Measurements from ENCODE around the gene LRRC53. TPM values are rescaled to one million over a fixed set of nuclear protein-coding genes. Genes with fewer than 3 reads are reported as not detected.

LRRC53 gene
- total and polyA plus RNA-seq, 5 donors, result not detected

DNA sequence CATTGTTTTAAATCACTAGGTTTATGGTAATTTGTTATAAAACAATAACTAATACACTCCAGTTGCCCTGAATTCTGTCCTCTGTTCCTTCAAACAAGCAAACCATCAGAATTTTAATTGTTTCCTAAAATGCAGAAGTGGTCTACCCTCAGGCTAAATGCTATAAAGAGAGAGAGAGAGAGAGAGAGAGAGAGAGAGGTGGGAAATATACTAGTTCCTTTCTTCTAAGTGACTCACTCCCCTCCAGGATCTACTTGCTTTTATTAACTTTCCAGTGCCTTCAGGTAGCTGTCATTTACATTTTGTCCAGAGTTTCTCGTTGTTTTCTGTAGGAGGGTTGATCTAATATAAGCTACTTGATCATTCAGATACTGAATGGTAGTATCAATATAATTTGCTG, 26.4 kb downstream of the LRRC53 start:
- H3K4me3 ChIP-seq (ENCODE audit: low read length), result no peak overlapping the region
- no peaks in the 10 kb centered on the region for H3K27me3 ChIP-seq (ENCODE audit: control insufficient read depth, insufficient read depth)
- intact Hi-C loops (cut with DNase I), result no loop called here
- DNase-seq (no peak), ATAC-seq (no peak)
- no peak overlapping the region for H3K27ac ChIP-seq (ENCODE audit: low read length)
- peaks cover 1% of the 10 kb centered on the region for H3K4me1 ChIP-seq (ENCODE audit: control insufficient read depth, insufficient read depth, low read length)
- no peaks in the 10 kb centered on the region for H3K9me3 ChIP-seq (ENCODE audit: control insufficient read depth, low read length)
- WGBS, result 70% methylated on average over 1 of the region's 1 CpG

GRCh38 chr1:74485622-74486021, 26.8 kb downstream of the LRRC53 start:
- H3K4me1 ChIP-seq (ENCODE audit: control insufficient read depth, insufficient read depth, low read length), result peaks cover 1% of the 10 kb centered on the region
- no peaks in the 10 kb centered on the region for H3K9me3 ChIP-seq (ENCODE audit: control insufficient read depth, low read length)
- WGBS, result 80% methylated on average over 3 of the region's 3 CpGs
- H3K27me3 ChIP-seq (ENCODE audit: control insufficient read depth, insufficient read depth), result no peaks in the 10 kb centered on the region
- DNase-seq (no peak), ATAC-seq (no peak)
- H3K4me3 ChIP-seq (ENCODE audit: low read length), result no peak overlapping the region
- no peak overlapping the region for H3K27ac ChIP-seq (ENCODE audit: low read length)
- intact Hi-C loops (cut with DNase I), result no loop called here

DNA sequence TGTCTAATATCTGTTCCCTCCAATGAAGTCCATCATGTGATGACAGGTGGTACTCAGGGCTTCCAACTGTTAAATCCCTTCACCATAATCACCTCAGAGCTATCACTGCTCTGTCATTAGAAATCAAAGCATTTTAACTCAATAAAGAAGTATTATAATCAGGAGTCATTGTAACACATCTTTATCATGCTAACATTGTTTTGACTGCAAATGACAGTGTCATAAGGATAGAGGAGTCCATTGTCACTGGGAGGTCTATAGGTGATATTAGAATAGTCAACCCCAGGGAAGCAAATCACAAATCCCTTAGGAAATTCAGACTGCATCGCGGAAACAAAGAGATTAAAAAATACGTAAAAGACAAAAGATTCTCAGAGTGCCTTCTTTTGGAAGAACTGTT, 30.8 kb downstream of the LRRC53 start:
- DNase-seq (no peak), ATAC-seq (no peak)
- H3K9me3 ChIP-seq (ENCODE audit: control insufficient read depth, low read length), result no peaks in the 10 kb centered on the region
- H3K27me3 ChIP-seq (ENCODE audit: control insufficient read depth, insufficient read depth), result no peaks in the 10 kb centered on the region
- no peaks in the 10 kb centered on the region for H3K4me1 ChIP-seq (ENCODE audit: control insufficient read depth, insufficient read depth, low read length)
- intact Hi-C loops (cut with DNase I), result no loop called here
- 75% methylated on average over 3 of the region's 3 CpGs for WGBS
- H3K27ac ChIP-seq (ENCODE audit: low read length), result no peak overlapping the region
- no peak overlapping the region for H3K4me3 ChIP-seq (ENCODE audit: low read length)

DNA sequence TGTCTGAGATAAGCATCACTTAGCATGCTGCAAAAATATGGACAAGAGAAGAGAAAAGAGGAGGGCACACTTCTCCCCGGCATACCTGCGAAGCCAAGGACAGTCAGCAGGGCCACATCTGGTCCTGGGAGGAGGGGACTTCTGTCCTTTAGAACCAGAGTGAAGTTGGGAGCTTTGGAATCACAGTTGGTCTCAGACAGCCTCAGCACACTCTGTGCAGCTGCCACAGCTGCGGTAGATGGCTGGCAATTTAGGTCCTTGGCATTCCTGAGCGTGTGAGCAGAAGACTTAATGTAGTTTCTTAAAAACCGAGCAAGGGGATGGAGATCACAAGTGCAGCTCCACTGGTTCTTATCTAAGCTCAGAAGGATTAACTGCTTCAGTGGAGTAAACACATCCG, 32.3 kb downstream of the LRRC53 start:
- Histone ChIP-seq H3K9me3 (ENCODE audit: control insufficient read depth, low read length) (no peaks in the 10 kb centered on the region), H3K4me3 (ENCODE audit: low read length) (no peak overlapping the region), H3K4me1 (ENCODE audit: control insufficient read depth, insufficient read depth, low read length) (no peaks in the 10 kb centered on the region), H3K27me3 (ENCODE audit: control insufficient read depth, insufficient read depth) (no peaks in the 10 kb centered on the region), H3K27ac (ENCODE audit: low read length) (no peak overlapping the region)
- DNase-seq (no peak), ATAC-seq (no peak)
- intact Hi-C loops (cut with DNase I), result no loop called here
- WGBS, result 71% methylated on average over 6 of the region's 6 CpGs

DNA sequence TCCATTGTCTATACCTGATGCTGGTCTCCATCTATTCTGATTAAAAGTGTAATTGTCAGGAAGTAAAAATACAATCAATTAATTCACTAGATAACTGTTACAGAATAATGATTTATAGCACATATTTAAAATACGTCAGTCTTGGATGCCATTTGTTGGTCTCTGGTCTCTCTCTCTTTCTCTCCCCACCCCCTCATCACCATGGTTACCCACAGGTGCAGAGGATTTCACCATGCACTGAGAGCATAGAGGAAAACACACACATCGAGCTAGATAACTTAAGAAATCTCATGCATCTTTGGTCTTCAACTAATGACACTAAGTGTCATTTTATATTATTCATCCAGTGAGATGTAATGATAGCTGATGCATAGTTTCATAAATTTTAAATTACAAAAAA, 33.4 kb downstream of the LRRC53 start:
- 81% methylated on average over 2 of the region's 2 CpGs for WGBS
- H3K27ac ChIP-seq (ENCODE audit: low read length), result no peak overlapping the region
- intact Hi-C loops (cut with DNase I), result no loop called here
- DNase-seq (no peak), ATAC-seq (no peak)
- H3K9me3 ChIP-seq (ENCODE audit: control insufficient read depth, low read length), result no peaks in the 10 kb centered on the region
- no peak overlapping the region for H3K4me3 ChIP-seq (ENCODE audit: low read length)
- H3K27me3 ChIP-seq (ENCODE audit: control insufficient read depth, insufficient read depth), result no peaks in the 10 kb centered on the region
- H3K4me1 ChIP-seq (ENCODE audit: control insufficient read depth, insufficient read depth, low read length), result no peaks in the 10 kb centered on the region

GRCh38 chr1:74474585-74474984, 37.8 kb downstream of the LRRC53 start:
- H3K27me3 ChIP-seq (ENCODE audit: control insufficient read depth, insufficient read depth), result no peaks in the 10 kb centered on the region
- ATAC-seq (no peak), DNase-seq (no peak)
- intact Hi-C loops (cut with DNase I), result no loop called here
- no peaks in the 10 kb centered on the region for H3K9me3 ChIP-seq (ENCODE audit: control insufficient read depth, low read length)
- WGBS, result 75% methylated on average over 6 of the region's 6 CpGs
- peaks cover 4% of the 10 kb centered on the region for H3K4me1 ChIP-seq (ENCODE audit: control insufficient read depth, insufficient read depth, low read length)
- no peak overlapping the region for H3K4me3 ChIP-seq (ENCODE audit: low read length)
- no peak overlapping the region for H3K27ac ChIP-seq (ENCODE audit: low read length)

- WGBS, result 29% methylated on average over 3 of the region's 3 CpGs
- Histone ChIP-seq H3K9me3 (ENCODE audit: control insufficient read depth, low read length) (no peaks in the 10 kb centered on the region), H3K27me3 (ENCODE audit: control insufficient read depth, insufficient read depth) (no peaks in the 10 kb centered on the region), H3K4me1 (ENCODE audit: control insufficient read depth, insufficient read depth, low read length) (peaks cover 4% of the 10 kb centered on the region), H3K4me3 (ENCODE audit: low read length) (no peak overlapping the region), H3K27ac (ENCODE audit: low read length) (no peak overlapping the region)
- DNase-seq (no peak), ATAC-seq (no peak)
- intact Hi-C loops (cut with DNase I), result no loop called here
Measured at GRCh38 chr1:74471470-74471869, 40.9 kb downstream of the LRRC53 start.

DNA sequence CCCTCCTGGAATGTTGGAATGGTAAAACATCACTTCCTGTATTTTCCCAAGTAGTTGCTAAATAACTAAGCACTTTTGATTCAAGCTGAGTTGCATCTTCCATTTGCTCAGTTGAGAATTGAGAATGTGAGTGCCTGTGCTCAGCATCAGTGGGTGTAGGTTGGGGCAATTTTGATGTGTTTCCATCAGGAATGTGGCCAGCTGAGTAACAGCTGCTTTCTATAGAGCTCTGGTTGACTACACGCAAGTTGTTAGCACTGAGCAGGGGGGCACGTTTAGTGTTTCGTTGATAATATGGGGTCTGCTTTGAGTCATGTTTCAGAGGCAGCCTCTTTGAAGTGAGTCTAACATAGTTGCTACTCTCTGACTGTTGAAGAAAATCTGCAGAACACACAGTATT, 41.5 kb downstream of the LRRC53 start:
- H3K27ac ChIP-seq (ENCODE audit: low read length), result peak overlapping the region; percentile 67
- H3K4me1 ChIP-seq (ENCODE audit: control insufficient read depth, insufficient read depth, low read length), result peaks cover 4% of the 10 kb centered on the region
- no peaks in the 10 kb centered on the region for H3K27me3 ChIP-seq (ENCODE audit: control insufficient read depth, insufficient read depth)
- H3K4me3 ChIP-seq (ENCODE audit: low read length), result no peak overlapping the region
- DNase-seq (no peak), ATAC-seq (peak; percentile 20 to 52)
- intact Hi-C loops (cut with DNase I), result no loop called here
- WGBS, result 15% methylated on average over 3 of the region's 3 CpGs
- H3K9me3 ChIP-seq (ENCODE audit: control insufficient read depth, low read length), result no peaks in the 10 kb centered on the region

DNA sequence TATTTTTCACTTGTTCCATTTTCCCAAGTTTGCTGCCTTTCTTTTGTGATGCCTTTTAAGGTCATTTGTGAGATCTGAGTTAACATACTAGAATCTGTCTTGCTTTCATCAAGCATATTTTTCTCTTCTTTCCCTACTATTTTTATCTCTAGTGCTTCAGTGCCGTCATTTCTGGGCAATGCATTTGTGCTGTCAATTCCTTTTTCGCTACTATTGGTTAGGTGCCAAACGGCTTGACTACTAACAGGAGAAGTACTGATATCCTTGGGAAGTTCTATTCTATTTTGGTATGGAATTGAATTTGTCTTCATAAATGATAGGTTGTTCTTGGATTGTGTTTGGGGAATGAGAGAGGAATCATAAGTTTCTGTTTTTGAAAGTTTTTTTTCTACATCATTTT, 42.2 kb downstream of the LRRC53 start:
- no peak overlapping the region for H3K4me3 ChIP-seq (ENCODE audit: low read length)
- H3K4me1 ChIP-seq (ENCODE audit: control insufficient read depth, insufficient read depth, low read length), result peaks cover 4% of the 10 kb centered on the region
- peak; percentile 67 to 68 for ATAC-seq
- WGBS, result 17% methylated on average over 3 of the region's 3 CpGs
- intact Hi-C loops (cut with DNase I), result no loop called here
- DNase-seq, result no peak
- H3K27ac ChIP-seq (ENCODE audit: low read length), result no peak overlapping the region
- no peaks in the 10 kb centered on the region for H3K9me3 ChIP-seq (ENCODE audit: control insufficient read depth, low read length)
- H3K27me3 ChIP-seq (ENCODE audit: control insufficient read depth, insufficient read depth), result no peaks in the 10 kb centered on the region

DNA sequence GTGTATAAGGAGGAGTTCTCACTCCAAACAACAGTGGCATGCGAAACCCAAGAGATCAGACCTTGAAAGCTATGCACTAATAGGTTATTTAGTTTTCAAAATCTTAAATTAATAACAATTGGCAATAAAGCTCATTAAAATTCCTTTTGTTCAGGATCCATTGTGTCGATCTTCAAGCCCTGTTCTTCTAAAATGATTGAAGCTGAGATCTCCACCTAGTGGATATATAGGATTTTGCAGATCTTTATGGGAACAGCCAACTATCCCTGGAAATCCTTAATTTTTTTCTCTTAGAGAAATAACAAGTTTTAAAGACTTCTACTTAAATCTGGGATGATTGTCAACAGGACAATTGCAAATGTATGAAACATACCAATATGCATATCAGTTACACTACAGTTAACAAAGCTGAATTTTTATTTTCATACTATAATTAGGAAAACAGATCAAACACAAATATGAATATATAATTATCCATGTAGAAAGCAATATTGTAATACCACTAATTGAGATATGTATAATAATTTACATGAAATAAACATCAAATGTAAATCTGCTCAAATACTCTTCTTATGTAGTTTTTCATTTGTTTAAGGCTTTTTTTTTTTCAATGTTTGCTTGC, 43.3 kb downstream of the LRRC53 start:
- no peak for ATAC-seq
- no peak overlapping the region for H3K27ac ChIP-seq (ENCODE audit: low read length)
- DNase-seq, result no peak
- no peak overlapping the region for H3K4me3 ChIP-seq (ENCODE audit: low read length)
- peaks cover 4% of the 10 kb centered on the region for H3K4me1 ChIP-seq (ENCODE audit: control insufficient read depth, insufficient read depth, low read length)
- no peaks in the 10 kb centered on the region for H3K27me3 ChIP-seq (ENCODE audit: control insufficient read depth, insufficient read depth)
- 23% methylated on average over 2 of the region's 2 CpGs for WGBS
- intact Hi-C loops (cut with DNase I), result no loop called here
- no peaks in the 10 kb centered on the region for H3K9me3 ChIP-seq (ENCODE audit: control insufficient read depth, low read length)

DNA sequence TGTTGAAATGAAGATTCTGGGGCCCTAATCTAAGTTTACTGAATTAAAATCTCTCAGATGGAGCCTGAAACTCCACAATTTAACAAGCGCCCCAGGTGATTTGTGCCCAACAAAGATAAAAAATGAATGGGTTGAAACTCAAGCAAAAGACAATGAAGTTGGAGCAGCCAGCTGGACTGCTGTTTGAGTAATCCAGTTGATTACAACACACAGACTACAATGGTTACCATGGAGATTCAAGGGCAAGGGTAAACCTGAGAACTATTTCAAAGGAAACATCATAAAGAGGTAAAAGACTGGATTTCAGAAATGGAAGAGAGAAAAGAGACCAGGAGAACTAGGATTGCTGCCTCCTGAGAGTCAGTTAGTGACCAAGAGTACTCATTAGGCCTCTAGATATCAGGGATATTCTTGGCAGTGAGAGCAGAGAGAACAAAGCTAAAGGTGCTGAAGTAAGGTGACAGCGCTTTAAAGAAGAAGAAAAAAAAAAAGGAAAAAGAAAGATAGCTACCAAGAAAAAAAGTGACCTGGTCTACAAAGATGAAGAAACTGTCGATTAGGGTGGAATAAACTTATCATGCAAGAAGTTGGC, 44.5 kb downstream of the LRRC53 start:
- WGBS, result 68% methylated on average over 3 of the region's 3 CpGs
- H3K4me3 ChIP-seq (ENCODE audit: low read length), result no peak overlapping the region
- ATAC-seq (no peak), DNase-seq (no peak)
- no peak overlapping the region for H3K27ac ChIP-seq (ENCODE audit: low read length)
- H3K4me1 ChIP-seq (ENCODE audit: control insufficient read depth, insufficient read depth, low read length), result peaks cover 6% of the 10 kb centered on the region
- intact Hi-C loops (cut with DNase I), result no loop called here
- H3K9me3 ChIP-seq (ENCODE audit: control insufficient read depth, low read length), result no peaks in the 10 kb centered on the region
- H3K27me3 ChIP-seq (ENCODE audit: control insufficient read depth, insufficient read depth), result no peaks in the 10 kb centered on the region

Data from right cardiac atrium (tissue), 5 donors.